AG04449 (cell line): ENCODE results near the gene SYPL2.

Source experiments
- CTCF ChIA-PET: fragments of 350-600 bp; formaldehyde crosslinking; extraction: SDS; loops from one replicate; lab custom pipeline; 2021; ENCODE audit warnings: antibody characterized with exemption; lab: Yijun Ruan, JAX
- POLR2A ChIA-PET: fragments of 400-600, 350-600 bp; formaldehyde crosslinking; extraction: SDS; loops from one replicate; lab custom pipeline; 2020; ENCODE audit warnings: antibody characterized with exemption, inconsistent platforms; lab: Yijun Ruan, JAX
- DNase-seq: peaks from one replicate; pipeline ENCODE4 v3.0.0-alpha.2; 2010; ENCODE audit warnings: low read depth, low spot score
- H3K4me3 ChIP-seq: 2 replicates; pipeline ENCODE4 v1.5.1; 2011; ENCODE audit warnings: low read depth, mild to moderate bottlenecking, control low read depth, low read length
- TF ChIP-seq, protein P1 (sequence below): IDR thresholded peaks from one replicate; pipeline ENCODE4 v1.5.1; 2011; ENCODE audit warnings: mild to moderate bottlenecking, moderate library complexity, low read length, control low read depth, inconsistent platforms; ENCODE audit not compliant: insufficient read depth; ENCODE audit errors: missing control alignments

The SYPL2 gene

DNA sequence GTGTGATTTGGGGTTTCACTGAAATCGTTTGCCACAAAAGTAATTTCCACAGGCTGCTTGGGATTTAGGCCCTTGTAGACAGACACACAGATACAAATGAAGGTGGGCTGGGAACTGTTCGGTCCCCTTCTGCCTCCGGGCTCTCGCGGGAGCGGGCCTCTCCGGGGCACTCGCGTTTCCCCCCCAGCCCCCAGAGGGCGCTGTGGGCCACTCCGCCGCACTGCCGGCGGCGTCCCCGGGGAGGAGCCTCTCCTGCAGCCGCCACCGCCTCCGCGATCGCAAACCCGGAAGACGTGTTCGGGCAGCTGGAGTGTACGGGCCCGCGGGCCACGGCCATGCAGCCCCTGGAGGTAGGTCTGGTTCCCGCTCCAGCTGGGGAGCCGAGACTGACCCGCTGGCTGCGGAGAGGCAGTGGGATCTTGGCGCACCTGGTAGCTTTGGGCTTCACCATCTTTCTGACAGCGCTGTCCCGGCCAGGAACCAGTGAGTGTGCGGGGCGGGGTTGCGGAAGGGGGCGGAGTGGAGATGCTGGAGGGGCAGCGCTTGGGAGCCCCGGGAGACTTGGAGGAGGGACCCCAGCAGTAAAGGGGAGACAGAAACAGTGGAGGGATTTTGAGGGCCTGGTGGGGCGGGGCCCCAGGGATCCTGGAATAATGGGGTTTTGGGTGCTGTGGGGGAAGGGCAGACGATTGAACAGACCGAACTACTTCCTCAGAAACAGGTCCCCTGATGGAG lies 27.6 kb downstream of the SYPL2 start, which contains the start of gene CYB561D1:
TSS of gene CYB561D1 (plus strand) at position 290 of the 735 bp plus-strand sequence. CDS start at position 336, 46 bp downstream.
- ChIA-PET CTCF (interaction anchor here (0.6 to 43.1 kb wide), 34 partner anchors 12 to 331 kb away, joined by 3 to 2790 read pairs (median 5); partner anchors contain the start of genes AMIGO1, ATXN7L2, GPR61 and PSMA5), POLR2A (interaction anchor here (0.7 to 0.8 kb wide), 2 partner anchors 36 to 46 kb away, joined by 3 read pairs; partner anchors contain the start of gene GPR61)
- TF ChIP-seq, protein P1, sequence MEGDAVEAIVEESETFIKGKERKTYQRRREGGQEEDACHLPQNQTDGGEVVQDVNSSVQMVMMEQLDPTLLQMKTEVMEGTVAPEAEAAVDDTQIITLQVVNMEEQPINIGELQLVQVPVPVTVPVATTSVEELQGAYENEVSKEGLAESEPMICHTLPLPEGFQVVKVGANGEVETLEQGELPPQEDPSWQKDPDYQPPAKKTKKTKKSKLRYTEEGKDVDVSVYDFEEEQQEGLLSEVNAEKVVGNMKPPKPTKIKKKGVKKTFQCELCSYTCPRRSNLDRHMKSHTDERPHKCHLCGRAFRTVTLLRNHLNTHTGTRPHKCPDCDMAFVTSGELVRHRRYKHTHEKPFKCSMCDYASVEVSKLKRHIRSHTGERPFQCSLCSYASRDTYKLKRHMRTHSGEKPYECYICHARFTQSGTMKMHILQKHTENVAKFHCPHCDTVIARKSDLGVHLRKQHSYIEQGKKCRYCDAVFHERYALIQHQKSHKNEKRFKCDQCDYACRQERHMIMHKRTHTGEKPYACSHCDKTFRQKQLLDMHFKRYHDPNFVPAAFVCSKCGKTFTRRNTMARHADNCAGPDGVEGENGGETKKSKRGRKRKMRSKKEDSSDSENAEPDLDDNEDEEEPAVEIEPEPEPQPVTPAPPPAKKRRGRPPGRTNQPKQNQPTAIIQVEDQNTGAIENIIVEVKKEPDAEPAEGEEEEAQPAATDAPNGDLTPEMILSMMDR = peak; percentile 98

DNA sequence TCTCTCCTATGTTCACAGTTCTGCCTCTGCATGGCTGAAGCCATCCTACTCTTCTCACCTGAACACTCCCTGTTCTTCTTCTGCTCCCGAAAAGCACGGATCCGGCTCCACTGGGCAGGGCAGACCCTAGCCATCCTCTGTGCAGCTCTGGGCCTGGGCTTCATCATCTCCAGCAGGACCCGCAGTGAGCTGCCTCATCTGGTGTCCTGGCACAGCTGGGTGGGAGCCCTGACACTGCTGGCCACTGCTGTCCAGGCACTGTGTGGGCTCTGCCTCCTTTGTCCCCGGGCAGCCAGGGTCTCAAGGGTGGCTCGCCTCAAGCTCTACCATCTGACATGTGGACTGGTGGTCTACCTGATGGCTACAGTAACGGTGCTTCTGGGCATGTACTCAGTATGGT lies 29.4 kb downstream of the SYPL2 start:
- POLR2A ChIA-PET = no interaction called here

More for the DNA sequence above, 27.6 kb downstream of the SYPL2 start, which contains the start of gene CYB561D1:
- DNase-seq = no peak
- peak within 1 kb of the TSS; percentile 100 for H3K4me3 ChIP-seq

DNA sequence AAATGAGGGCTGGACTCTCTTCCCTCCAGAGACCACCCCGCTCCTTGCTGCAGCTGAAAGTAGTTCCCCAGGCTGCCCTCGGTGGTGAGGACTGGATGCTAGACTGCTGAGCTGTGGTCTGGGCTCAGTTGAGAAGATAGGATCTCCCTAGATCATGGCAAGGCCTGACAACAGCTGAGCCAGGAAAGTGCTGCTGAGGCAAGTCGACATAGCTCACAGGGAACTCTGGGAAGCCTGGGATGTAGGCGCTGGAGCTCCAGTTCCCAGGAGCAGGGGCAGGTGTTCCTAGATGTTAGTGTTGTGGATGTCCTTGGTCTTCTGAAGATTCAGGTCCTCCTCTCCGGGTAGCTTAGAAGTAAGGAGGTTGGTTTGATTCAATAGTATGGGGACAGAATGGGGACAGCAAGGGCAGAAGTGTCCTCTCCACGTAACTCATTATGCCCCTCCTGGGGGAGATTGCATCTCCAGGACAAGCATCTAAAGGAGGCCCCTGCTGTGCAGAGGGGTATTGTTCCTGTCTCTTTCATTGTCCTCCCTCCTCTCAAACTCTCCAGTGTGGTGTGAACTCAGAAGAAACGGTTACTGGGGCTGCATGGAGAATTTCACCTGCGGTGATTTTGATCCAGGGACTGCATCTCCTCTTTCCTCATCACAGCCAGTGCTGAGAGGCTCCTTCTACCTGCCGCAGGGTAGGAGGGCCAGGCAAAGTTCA lies 31.3 kb downstream of the SYPL2 start:
- ChIA-PET POLR2A (interaction anchor here (0.7 to 1.5 kb wide), 5 partner anchors 11 to 42 kb away, joined by 3 to 5 read pairs (median 3); partner anchors contain the start of genes ATXN7L2 and GPR61), CTCF (interaction anchor here (0.7 to 43.1 kb wide), 11 partner anchors 3 to 397 kb away, joined by 3 to 2790 read pairs (median 4); partner anchors contain the start of genes AMIGO1, ATXN7L2, CYB561D1 and GNAI3)
- no peak overlapping the region for H3K4me3 ChIP-seq
- TF ChIP-seq, protein P1 = no peak
- DNase-seq = no peak

More for the DNA sequence above, 29.4 kb downstream of the SYPL2 start:
- TF ChIP-seq, protein P1 = no peak
- CTCF ChIA-PET = interaction anchor here (0.8 to 43.1 kb wide), 5 partner anchors 11 to 97 kb away, joined by 3 to 2790 read pairs (median 3); partner anchors contain the start of genes AMIGO1 and GPR61
- DNase-seq = no peak
- H3K4me3 ChIP-seq = no peak overlapping the region

DNA sequence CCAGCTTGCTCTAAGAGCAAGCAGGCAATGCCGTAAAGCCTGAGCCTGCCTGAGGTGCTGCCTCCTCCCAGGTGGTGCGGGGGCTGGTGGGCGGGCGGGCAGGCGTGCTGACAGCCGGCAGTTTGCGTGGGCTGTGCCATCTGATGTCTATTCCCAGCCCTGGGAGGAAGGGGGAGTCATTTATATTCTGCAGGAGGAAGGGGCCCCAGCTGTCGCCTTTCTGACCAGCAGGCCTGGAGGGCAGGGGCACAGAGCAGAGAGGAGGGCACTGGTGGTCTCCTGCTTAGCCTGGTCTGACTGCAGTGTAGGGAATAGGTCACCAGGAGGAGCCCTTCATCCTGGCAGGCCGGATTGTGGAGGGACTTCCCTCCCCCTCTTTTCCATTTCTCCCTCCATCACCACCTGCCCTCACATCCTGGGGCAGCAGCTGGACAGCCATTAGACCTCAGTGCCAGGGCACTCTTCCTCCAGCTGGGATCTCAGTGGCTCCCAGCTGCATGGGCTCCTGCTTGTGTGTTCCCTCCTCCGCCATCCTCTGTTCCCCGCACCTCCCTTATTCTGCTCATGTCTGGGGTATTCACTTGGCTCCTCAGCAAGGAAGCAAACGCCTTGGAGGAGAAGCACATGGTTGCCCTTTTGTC lies 31.9 kb downstream of the SYPL2 start:
- ChIA-PET CTCF (interaction anchor here (0.6 to 43.1 kb wide), 15 partner anchors 4 to 276 kb away, joined by 3 to 2790 read pairs (median 4); partner anchors contain the start of genes AMIGO1, ATXN7L2, CYB561D1 and GNAI3), POLR2A (interaction anchor here (1.4 to 1.5 kb wide), 2 partner anchors 15 to 34 kb away, joined by 3 to 5 read pairs; partner anchors contain the start of gene ATXN7L2)
- no peak overlapping the region for H3K4me3 ChIP-seq
- no peak for DNase-seq
- TF ChIP-seq, protein P1 = peak; percentile 81

DNA sequence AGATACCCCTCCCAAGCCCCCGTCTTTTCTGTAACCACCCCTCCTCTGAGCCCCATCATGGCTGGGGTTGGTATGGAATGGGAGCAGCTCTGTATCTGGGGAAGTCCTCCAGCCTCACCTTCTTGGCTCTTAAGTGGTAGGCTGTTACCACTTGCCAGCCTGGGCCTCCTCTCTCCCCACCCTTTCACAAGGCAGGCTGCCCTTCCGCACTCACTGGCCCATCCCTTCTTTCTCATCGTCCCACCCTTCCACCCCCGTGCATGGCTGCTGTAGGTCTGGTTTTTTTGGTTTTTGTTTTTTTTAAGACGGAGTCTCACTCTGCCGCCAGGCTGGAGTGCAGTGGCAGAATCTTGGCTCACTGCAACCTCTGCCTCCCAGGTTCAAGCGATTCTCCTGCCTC lies 32.7 kb downstream of the SYPL2 start:
- POLR2A ChIA-PET = interaction anchor here (1.5 to 1.6 kb wide), 2 partner anchors 33 to 50 kb away, joined by 3 to 4 read pairs; partner anchors contain the start of gene GNAI3
- no peak for DNase-seq
- TF ChIP-seq, protein P1 = no peak
- CTCF ChIA-PET = interaction anchor here (0.6 to 43.1 kb wide), 14 partner anchors 4 to 298 kb away, joined by 3 to 2790 read pairs (median 4); partner anchors contain the start of genes AMIGO1, ATXN7L2, CYB561D1 and GNAI3
- H3K4me3 ChIP-seq = no peak overlapping the region
